ENCODE measurements around the gene SASH1.

Gene SASH1

DNA sequence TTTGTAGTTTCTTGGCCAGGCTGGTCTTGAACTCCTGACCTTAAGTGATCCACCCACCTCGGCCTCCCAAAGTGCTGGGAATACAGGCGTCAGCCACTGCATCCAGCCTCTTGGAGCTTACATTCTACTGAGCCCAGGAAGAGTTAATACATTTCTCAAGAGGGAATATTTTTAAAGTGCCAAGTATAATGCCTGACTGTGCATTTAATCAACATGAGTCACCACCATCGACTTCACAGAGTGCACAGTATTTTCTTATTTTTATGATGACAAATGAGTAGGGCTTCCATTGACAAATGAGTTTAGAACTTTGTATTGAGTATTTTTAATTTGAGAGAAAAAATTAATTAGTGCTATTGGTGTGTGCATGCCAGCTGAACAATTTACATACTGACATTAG, 72.2 kb downstream of the SASH1 start:
- no peaks in the 10 kb centered on the region for H3K4me1 Mint-ChIP-seq (ENCODE audit: low read depth)
- no peak overlapping the region for H3K27ac Mint-ChIP-seq
- peaks cover 25% of the 10 kb centered on the region for H3K27me3 Mint-ChIP-seq
- H3K4me3 Mint-ChIP-seq = no peak overlapping the region
- no peaks in the 10 kb centered on the region for H3K9me3 Mint-ChIP-seq
- H3K36me3 Mint-ChIP-seq (ENCODE audit: low read depth) = no peaks in the 10 kb centered on the region
- intact Hi-C loops (cut with micrococcal nuclease) = no loop called here

DNA sequence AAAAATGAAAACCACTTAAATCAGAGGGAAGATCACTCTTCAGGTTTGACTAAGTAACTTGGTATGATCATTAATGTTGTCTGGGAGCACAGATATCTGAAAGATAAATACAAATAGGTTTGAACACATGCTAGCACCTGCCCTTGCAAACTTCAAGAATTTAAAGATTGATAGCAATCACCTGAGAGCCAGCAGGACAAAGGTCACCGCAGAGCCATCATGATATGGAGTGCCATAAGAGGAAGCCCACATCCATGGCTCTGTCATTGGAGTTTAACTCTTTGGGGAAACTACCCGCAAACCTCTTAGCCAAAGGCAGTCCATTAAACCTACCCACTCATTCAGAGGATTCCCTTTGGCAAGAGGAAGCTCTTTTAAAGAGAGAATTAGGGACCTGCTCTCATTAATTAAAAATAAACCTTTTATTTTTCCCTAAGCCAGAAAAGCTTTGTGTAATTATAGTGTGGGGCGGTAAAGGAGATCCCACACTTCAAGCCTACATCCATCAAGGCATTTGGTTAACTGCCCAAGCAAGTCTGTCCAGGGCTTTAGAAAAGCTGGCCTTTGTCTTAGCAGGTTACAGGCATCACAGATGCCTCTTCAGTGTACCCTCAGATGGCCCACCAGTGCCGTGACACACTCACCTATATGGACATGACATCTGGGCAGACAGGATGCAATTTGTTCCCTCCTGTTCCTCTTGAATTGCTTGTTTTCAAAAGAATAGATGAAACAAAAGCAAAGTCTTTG, 73.0 kb downstream of the SASH1 start:
- intact Hi-C loops (cut with micrococcal nuclease) = no loop called here
- H3K4me1 Mint-ChIP-seq (ENCODE audit: low read depth) = no peaks in the 10 kb centered on the region
- H3K27me3 Mint-ChIP-seq = peaks cover 26% of the 10 kb centered on the region
- H3K27ac Mint-ChIP-seq = no peak overlapping the region
- no peaks in the 10 kb centered on the region for H3K9me3 Mint-ChIP-seq
- no peaks in the 10 kb centered on the region for H3K36me3 Mint-ChIP-seq (ENCODE audit: low read depth)
- H3K4me3 Mint-ChIP-seq = no peak overlapping the region

DNA sequence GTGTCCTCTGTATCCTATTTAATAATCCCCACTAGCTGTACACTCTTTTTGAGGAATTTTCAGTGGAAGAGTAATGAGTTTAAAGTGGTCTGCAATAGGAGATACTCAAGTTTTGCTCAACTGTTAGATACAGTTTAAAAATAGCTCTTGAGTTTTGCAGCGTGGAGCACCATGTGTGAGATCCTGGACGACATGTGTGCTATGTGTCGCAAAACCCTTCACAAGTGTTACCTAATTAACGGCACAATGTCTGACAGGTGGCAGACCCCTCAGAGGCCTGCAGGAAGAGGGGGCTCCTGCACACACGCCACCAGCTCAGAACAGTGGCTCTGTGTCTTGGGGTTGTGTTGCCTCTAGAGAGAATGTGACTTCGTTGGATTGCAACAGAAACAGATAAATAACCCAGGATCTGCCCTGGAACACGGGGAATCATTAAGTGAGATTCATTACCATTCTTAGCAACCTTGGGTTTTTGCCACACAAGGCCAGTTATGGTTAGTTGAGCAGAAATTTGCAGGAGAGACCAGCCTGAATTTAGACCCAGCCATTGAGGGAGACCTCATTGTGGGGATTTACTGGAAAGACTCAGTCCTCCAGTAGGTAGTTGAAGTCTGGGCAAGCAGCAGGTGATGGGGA, 73.8 kb downstream of the SASH1 start:
- intact Hi-C loops (cut with micrococcal nuclease) = no loop called here
- Mint-ChIP-seq H3K27me3 (peaks cover 29% of the 10 kb centered on the region), H3K9me3 (no peaks in the 10 kb centered on the region), H3K4me1 (ENCODE audit: low read depth) (no peaks in the 10 kb centered on the region), H3K36me3 (ENCODE audit: low read depth) (no peaks in the 10 kb centered on the region), H3K27ac (no peak overlapping the region), H3K4me3 (no peak overlapping the region)

DNA sequence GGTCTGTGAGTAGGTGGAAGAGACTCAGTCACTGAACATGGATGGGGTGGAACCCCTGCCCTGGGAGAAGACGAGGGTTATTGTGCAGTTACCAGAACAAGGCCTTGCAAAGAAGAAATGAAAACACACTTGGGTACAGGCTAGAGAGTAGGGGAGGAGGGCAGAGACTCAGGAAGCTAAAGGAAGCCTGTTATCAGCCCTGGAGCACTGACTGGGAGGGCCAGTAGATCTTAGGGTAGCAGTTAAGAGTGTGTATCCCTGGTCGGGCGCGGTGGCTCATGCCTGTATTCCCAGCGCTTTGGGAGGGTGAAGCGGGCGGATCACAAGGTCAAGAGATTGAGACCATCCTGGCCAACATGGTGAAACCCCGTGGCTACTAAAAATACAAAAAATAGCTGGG, 74.4 kb downstream of the SASH1 start:
- no peak overlapping the region for H3K4me3 Mint-ChIP-seq
- intact Hi-C loops (cut with micrococcal nuclease) = no loop called here
- H3K27me3 Mint-ChIP-seq = peaks cover 28% of the 10 kb centered on the region
- no peaks in the 10 kb centered on the region for H3K9me3 Mint-ChIP-seq
- H3K27ac Mint-ChIP-seq = no peak overlapping the region
- H3K4me1 Mint-ChIP-seq (ENCODE audit: low read depth) = no peaks in the 10 kb centered on the region
- no peaks in the 10 kb centered on the region for H3K36me3 Mint-ChIP-seq (ENCODE audit: low read depth)

DNA sequence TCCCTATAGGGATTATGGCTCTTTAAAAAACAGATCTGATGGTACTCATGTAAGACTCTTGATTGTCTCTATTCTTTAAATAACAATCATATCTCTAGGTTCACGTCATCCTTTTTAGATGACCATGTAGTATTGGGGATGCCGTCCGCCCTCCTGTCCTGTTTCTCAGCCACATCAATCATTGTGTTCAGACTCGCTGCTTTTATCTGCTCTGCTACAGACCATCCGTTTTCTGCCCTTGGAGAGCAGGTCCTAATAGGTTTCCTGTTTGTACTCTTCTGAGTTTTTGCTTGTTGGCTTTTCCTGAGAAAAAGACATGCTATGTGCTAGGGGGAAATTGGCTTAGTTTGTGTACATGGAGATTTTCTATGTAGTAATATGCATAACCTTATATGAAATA, 76.8 kb downstream of the SASH1 start:
- intact Hi-C loops (cut with micrococcal nuclease) = no loop called here
- Mint-ChIP-seq H3K27ac (no peak overlapping the region), H3K36me3 (ENCODE audit: low read depth) (no peaks in the 10 kb centered on the region), H3K9me3 (no peaks in the 10 kb centered on the region), H3K4me3 (no peak overlapping the region), H3K27me3 (peaks cover 34% of the 10 kb centered on the region), H3K4me1 (ENCODE audit: low read depth) (no peaks in the 10 kb centered on the region)

DNA sequence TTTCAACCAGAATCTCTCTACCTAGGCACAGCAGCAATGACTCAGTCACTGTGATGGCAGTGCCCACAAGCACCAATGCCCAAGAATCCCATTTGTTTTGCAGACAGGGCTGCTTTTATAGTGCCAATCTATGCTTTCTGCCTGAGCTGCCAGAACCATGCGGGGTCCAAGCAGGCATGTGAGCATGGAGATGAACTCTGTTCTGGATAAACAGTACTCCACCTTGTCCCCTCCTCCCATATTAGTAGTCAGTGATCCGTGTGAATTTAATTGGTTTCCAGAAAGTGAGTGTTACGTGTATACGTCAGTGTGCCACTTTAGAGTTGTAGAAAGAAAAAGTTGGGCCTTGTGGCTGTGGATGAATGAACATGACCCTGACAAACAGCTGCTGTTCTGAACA, 79.4 kb downstream of the SASH1 start:
- no peaks in the 10 kb centered on the region for H3K9me3 Mint-ChIP-seq
- no peak overlapping the region for H3K27ac Mint-ChIP-seq
- H3K36me3 Mint-ChIP-seq (ENCODE audit: low read depth) = no peaks in the 10 kb centered on the region
- H3K4me1 Mint-ChIP-seq (ENCODE audit: low read depth) = no peaks in the 10 kb centered on the region
- intact Hi-C loops (cut with micrococcal nuclease) = no loop called here
- peaks cover 30% of the 10 kb centered on the region for H3K27me3 Mint-ChIP-seq
- no peak overlapping the region for H3K4me3 Mint-ChIP-seq

DNA sequence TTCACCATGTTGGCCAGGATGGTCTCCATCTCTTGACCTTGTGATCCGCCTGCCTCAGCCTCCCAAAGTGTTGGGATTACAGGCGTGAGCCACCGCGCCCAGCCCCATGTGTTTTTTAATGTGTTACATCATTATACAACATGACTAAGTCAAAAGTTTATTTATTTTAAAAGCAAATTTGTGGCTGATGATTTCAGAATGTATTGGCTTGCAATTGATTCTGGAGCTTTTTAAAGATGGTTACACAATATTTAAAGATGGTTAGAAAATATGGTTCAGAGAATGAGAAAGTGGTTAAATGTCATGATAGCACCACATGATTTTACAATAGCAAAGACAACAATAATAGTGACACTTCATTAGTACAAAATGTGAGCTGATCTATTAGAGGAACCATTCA, 80.5 kb downstream of the SASH1 start:
- Mint-ChIP-seq H3K9me3 (no peaks in the 10 kb centered on the region), H3K27me3 (peaks cover 27% of the 10 kb centered on the region), H3K36me3 (ENCODE audit: low read depth) (no peaks in the 10 kb centered on the region), H3K27ac (no peak overlapping the region), H3K4me3 (no peak overlapping the region), H3K4me1 (ENCODE audit: low read depth) (no peaks in the 10 kb centered on the region)
- intact Hi-C loops (cut with micrococcal nuclease) = no loop called here

DNA sequence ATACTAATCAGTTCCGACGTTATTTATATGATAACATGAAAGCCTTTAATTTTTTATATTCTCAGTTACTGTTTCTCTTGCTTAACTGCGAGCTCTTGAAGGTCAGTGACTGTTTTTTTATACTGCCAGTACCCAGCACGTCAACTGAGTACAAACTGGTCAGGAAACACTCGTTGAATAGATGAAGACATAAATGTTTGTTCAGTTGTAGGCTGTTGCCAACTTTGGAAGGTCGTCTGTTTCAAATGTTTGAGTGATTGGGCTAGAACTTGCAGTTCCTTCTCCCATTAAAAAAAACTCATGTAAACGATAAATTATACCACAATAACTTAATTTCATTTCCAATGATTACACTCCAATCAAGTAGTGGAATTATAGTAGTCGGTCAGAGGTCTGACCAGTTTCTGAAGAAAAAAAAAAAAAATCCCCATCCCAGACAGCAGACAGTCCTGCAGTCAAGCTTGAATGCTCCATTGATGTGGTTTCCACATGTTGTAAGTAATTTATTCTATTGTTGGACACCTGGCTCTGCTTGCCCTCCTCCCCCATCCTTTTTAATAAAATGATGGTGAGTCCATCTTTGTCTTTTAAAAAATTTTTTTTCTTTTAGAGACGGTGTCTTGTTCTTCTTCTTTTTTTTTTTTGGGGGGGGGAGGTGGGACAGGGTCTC, 81.1 kb downstream of the SASH1 start:
- no peaks in the 10 kb centered on the region for H3K4me1 Mint-ChIP-seq (ENCODE audit: low read depth)
- intact Hi-C loops (cut with micrococcal nuclease) = no loop called here

DNA sequence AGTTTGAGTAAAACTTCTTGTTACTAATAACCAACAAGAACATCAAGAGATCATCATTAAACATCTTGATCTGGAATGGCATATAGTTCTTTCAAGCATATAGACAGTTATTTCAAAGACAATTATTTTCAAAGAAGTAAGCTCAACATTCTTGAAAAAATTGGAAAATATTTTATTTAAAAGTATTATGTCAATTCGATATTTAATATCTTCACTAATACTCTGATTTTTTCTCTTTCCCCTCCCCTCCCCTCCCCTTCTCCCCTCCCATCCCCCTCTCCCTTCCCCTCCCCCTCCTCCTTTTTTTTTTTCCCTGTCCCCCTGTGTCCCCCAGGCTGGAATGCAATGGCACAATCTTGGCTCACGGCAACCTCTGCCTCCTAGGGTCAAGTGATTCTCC, 82.8 kb downstream of the SASH1 start:
- H3K27me3 Mint-ChIP-seq = peaks cover 20% of the 10 kb centered on the region
- intact Hi-C loops (cut with micrococcal nuclease) = no loop called here
- H3K4me3 Mint-ChIP-seq = no peak overlapping the region
- H3K27ac Mint-ChIP-seq = no peak overlapping the region
- H3K4me1 Mint-ChIP-seq (ENCODE audit: low read depth) = no peaks in the 10 kb centered on the region
- H3K36me3 Mint-ChIP-seq (ENCODE audit: low read depth) = no peaks in the 10 kb centered on the region
- no peaks in the 10 kb centered on the region for H3K9me3 Mint-ChIP-seq

More for the DNA sequence above, 81.1 kb downstream of the SASH1 start:
- H3K9me3 Mint-ChIP-seq = no peaks in the 10 kb centered on the region
- no peaks in the 10 kb centered on the region for H3K36me3 Mint-ChIP-seq (ENCODE audit: low read depth)
- no peak overlapping the region for H3K4me3 Mint-ChIP-seq
- no peak overlapping the region for H3K27ac Mint-ChIP-seq
- H3K27me3 Mint-ChIP-seq = peaks cover 22% of the 10 kb centered on the region

DNA sequence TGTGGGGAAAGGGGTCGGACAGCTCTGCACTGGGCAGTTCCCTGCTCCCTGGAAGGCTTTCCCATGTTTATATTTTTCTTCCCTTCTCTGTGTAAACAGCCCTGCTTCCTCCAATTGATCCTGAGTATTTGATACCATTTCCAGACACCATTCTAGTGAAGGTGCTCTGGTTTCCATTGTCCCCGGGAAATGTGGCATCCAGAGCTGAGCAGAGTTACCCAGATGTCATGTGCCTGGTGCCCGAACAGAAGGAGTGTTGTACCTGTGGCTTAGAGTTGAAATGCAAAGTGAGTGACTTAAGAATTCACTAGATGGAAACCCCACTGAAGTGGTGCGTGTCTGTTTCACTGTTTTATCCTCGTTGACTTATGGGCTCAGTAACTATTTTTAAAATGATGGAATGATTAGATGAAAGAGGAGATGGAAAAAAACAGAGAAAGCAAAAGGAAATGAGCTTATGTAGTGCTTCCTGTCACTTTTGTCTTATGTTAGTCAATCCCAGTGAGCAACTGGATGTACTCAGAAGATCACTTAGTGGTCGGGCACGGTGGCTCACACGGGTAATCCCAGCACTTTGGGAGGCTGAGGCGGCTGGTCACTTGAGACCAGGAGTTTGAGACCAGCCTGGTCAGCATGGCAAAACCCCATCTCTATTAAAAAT, 83.8 kb downstream of the SASH1 start:
- Mint-ChIP-seq H3K36me3 (ENCODE audit: low read depth) (no peaks in the 10 kb centered on the region), H3K27me3 (peaks cover 18% of the 10 kb centered on the region), H3K4me3 (no peak overlapping the region), H3K9me3 (no peaks in the 10 kb centered on the region), H3K4me1 (ENCODE audit: low read depth) (no peaks in the 10 kb centered on the region), H3K27ac (no peak overlapping the region)
- intact Hi-C loops (cut with micrococcal nuclease) = no loop called here

DNA sequence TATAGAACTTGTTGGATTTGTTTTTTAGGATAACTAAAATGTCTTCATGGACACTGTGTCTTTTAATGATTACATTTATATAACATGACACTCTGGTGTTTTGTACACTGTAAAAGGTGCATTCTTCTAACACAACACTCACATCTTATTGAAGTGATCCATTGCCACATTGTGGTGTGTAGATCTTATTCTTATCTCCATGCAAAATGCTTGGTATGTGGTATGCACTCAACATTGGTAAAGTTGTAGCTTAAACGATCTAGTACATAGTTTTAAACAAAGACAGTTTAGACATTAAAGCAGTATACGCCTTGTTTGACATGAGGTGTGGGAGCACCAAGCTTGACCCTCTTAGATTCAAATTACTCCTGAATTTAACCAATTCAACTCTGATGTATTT, 84.7 kb downstream of the SASH1 start:
- intact Hi-C loops (cut with micrococcal nuclease) = no loop called here
- Mint-ChIP-seq H3K27ac (no peak overlapping the region), H3K27me3 (peaks cover 17% of the 10 kb centered on the region), H3K4me1 (ENCODE audit: low read depth) (peaks cover under 1% of the 10 kb centered on the region), H3K4me3 (no peak overlapping the region), H3K9me3 (no peaks in the 10 kb centered on the region), H3K36me3 (ENCODE audit: low read depth) (no peaks in the 10 kb centered on the region)

DNA sequence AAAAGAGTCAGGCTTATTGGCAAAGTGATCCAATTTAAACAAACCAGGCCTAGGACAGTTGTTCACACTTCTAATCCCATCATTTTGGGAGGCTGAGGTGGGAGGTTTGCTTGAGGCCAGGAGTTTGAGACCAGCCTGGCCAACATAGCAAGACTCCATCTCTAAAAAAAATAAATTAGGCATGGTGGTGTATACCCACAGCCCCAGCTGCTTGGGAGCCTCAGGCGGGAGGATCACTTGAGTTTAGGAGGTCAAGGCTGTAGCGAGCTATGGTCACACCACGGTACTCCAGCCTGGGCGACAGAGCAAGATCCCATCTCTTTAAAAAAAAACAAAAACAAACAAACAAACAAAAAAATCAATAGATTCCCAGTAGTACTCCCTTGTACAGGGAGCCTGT, 86.8 kb downstream of the SASH1 start:
- H3K27me3 Mint-ChIP-seq = peaks cover 9% of the 10 kb centered on the region
- no peaks in the 10 kb centered on the region for H3K36me3 Mint-ChIP-seq (ENCODE audit: low read depth)
- peaks cover 5% of the 10 kb centered on the region for H3K4me1 Mint-ChIP-seq (ENCODE audit: low read depth)
- no peak overlapping the region for H3K27ac Mint-ChIP-seq
- intact Hi-C loops (cut with micrococcal nuclease) = no loop called here
- no peak overlapping the region for H3K4me3 Mint-ChIP-seq
- H3K9me3 Mint-ChIP-seq = no peaks in the 10 kb centered on the region

DNA sequence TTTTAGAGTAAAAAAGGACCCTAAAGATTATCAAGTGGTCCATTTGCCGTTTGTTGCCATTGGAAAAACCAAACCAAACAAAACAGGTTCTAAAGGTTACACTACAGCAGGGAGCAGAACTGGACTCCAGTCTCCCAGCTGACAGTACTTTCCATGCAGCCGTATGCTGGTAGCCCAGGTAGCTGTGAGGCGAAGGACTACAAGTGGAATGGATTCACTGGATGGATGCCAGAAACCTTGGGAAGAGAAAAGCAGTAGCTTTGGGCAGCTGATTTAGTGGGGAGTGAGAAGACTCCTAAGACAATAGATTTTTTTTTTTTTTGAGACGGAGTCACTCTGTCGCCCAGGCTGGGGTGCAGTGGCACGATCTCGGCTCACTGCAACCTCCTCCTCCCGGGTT, 88.3 kb downstream of the SASH1 start:
- Mint-ChIP-seq H3K27ac (no peak overlapping the region), H3K27me3 (peaks cover 9% of the 10 kb centered on the region), H3K4me3 (no peak overlapping the region), H3K4me1 (ENCODE audit: low read depth) (peaks cover 5% of the 10 kb centered on the region), H3K9me3 (no peaks in the 10 kb centered on the region), H3K36me3 (ENCODE audit: low read depth) (no peaks in the 10 kb centered on the region)
- intact Hi-C loops (cut with micrococcal nuclease) = no loop called here

DNA sequence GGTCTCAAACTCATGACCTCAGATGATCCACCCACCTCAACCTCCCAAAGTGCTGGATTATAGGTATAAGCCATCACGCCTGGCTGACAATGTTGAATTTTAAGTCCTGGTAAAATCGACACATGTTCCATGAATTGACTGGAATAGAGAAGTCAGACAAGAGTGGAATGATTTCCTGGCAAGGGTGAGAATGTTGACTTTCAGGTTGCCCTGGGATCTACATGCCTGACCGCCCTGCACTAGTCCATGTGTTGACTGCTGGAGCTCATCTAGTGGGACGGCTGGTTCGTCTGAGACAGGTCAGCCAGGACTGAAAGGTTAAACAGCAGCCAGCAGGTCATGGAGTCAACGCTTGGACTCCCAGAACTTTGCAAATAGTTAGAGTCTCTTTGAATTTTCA, 88.8 kb downstream of the SASH1 start:
- H3K9me3 Mint-ChIP-seq = no peaks in the 10 kb centered on the region
- no peaks in the 10 kb centered on the region for H3K36me3 Mint-ChIP-seq (ENCODE audit: low read depth)
- no peak overlapping the region for H3K27ac Mint-ChIP-seq
- H3K27me3 Mint-ChIP-seq = peaks cover 9% of the 10 kb centered on the region
- H3K4me3 Mint-ChIP-seq = no peak overlapping the region
- H3K4me1 Mint-ChIP-seq (ENCODE audit: low read depth) = peaks cover 5% of the 10 kb centered on the region
- intact Hi-C loops (cut with micrococcal nuclease) = no loop called here

Measured in dendritic cell treated with granulocyte-macrophage colony-stimulating factor and Interleukin-4, amounts not matched to agents 40 ng/mL and 50 ng/mL, for 4 days (primary cell).